HepG2 (cell line): ENCODE measurements around the gene PLBD1. TPM values are rescaled to one million over a fixed set of nuclear protein-coding genes. Genes with fewer than 3 reads are reported as not detected.

Experiments used
- ATAC-seq: fragments of 200-7000 bp; cut with Tn5 transposase; 3 replicates; pipeline ENCODE4 v1.9.1; 2020; ENCODE audit warnings: mild to moderate bottlenecking, moderate library complexity
- BruUV-seq: library from RNA; stranded (reverse); fragments of 400-500 nt; replicated peaks from 2 replicates; lab custom pipeline; 2021; lab: Mats Ljungman, UMichigan
- CTCF ChIA-PET: fragments of 300-600 bp; formaldehyde crosslinking; extraction: SDS; loops from one replicate; lab custom pipeline; 2021; ENCODE audit warnings: low total read pairs, inconsistent platforms, low intra/inter-chr PET ratio; lab: Yijun Ruan, JAX
- POLR2A ChIA-PET: fragments of 350-600 bp; sonication (Branson Sonifier 250); formaldehyde crosslinking; loops from one replicate; lab custom pipeline; 2020; ENCODE audit warnings: antibody characterized with exemption, inconsistent platforms; lab: Yijun Ruan, JAX
- DNase-seq: peaks from one replicate; pipeline ENCODE4 v3.0.0-alpha.2; 2015; ENCODE audit warnings: low spot score
- FAIRE-seq: peaks from 3 replicates; lab custom pipeline; 2011; peaks lifted over from hg19 to GRCh38; lab: Jason Lieb, UNC
- H2AFZ ChIP-seq: one replicate; pipeline ENCODE4 v1.6.1; 2011; ENCODE audit warnings: low read length, inconsistent platforms
- H3K27ac ChIP-seq: fragments of 300-600 bp; 3 replicates; pipeline ENCODE4 v1.8.0; 2011; ENCODE audit warnings: mixed run types, mild to moderate bottlenecking, mixed read lengths, low read length, inconsistent platforms; ENCODE audit not compliant: insufficient read depth; ENCODE audit errors: extremely low read length
- H3K27me3 ChIP-seq, 2 experiments: fragments of 200-600 bp in 1 of 2; 2 replicates in 1 of 2; 3 replicates in 1 of 2; pipeline versions ENCODE4 v1.6.0 to v1.8.0; 2011; ENCODE audit warnings: low read length in 2 of 2, mild to moderate bottlenecking in 2 of 2, moderate library complexity in 2 of 2, inconsistent platforms in 1 of 2; ENCODE audit not compliant: insufficient read depth in 2 of 2, control insufficient read depth in 1 of 2
- H3K36me3 ChIP-seq, 2 experiments: fragments of 200-600 bp in 1 of 2; replicated peaks in 1 of 2; 2 replicates in 1 of 2; 3 replicates in 1 of 2; pipeline versions ENCODE4 v1.5.1 to v1.8.0; 2011; ENCODE audit warnings: low read length in 2 of 2, inconsistent platforms in 1 of 2; ENCODE audit not compliant: insufficient read depth in 2 of 2, control insufficient read depth in 1 of 2
- H3K4me1 ChIP-seq: 2 replicates; pipeline ENCODE4 v1.5.1; 2012; ENCODE audit warnings: low read length, inconsistent platforms; ENCODE audit not compliant: insufficient read depth
- H3K4me2 ChIP-seq: 2 replicates; pipeline ENCODE4 v1.6.0; 2011; ENCODE audit warnings: low read depth, low read length, inconsistent platforms
- H3K4me3 ChIP-seq, 3 experiments: fragments of 200-600 bp in 1 of 3; sonication (generic), shearing (Covaris generic) in 1 of 3; replicated peaks in 1 of 3; 2 replicates each; pipeline ENCODE4 v1.5.1; 2011 to 2016; ENCODE audit warnings: low read length in 3 of 3, inconsistent platforms in 2 of 3, low read depth in 2 of 3, mild to moderate bottlenecking in 2 of 3, control low read depth in 1 of 3, mixed read lengths in 1 of 3; ENCODE audit not compliant: insufficient read depth in 1 of 3
- H3K79me2 ChIP-seq: one replicate; pipeline ENCODE4 v1.6.1; 2011; ENCODE audit warnings: low read length, inconsistent platforms; ENCODE audit not compliant: insufficient read depth
- H3K9ac ChIP-seq: 2 replicates; pipeline ENCODE4 v1.6.0; 2011; ENCODE audit warnings: mild to moderate bottlenecking, low read depth, low read length, inconsistent platforms; ENCODE audit not compliant: insufficient read depth
- H3K9me3 ChIP-seq: 2 replicates; pipeline ENCODE4 v1.5.1; 2012; ENCODE audit warnings: mild to moderate bottlenecking, low read length
- H4K20me1 ChIP-seq: 2 replicates; pipeline ENCODE4 v1.6.0; 2011; ENCODE audit warnings: inconsistent platforms, mild to moderate bottlenecking, low read length, moderate library complexity; ENCODE audit not compliant: insufficient read depth
- HIVEP1 ChIP-seq: sonication (generic); formaldehyde crosslinking; IDR thresholded peaks from 2 replicates; pipeline ENCODE4 v1.4.0; 2020; ENCODE audit warnings: mild to moderate bottlenecking, missing genetic modification reagents
- KDM1A ChIP-seq: IDR thresholded peaks from 2 replicates; pipeline ENCODE4 v1.6.1; 2016; ENCODE audit warnings: missing compliant biosample characterization
- MXI1 ChIP-seq: IDR thresholded peaks from 3 replicates; pipeline ENCODE4 v1.6.1; 2012; ENCODE audit warnings: low read depth, low read length, inconsistent platforms, borderline replicate concordance
- PRPF4 ChIP-seq: fragments of 200-400 bp; formaldehyde crosslinking; IDR thresholded peaks from 2 replicates; pipeline ENCODE4 v1.6.1; 2016; ENCODE audit warnings: low read length, low read depth; ENCODE audit not compliant: poor library complexity, severe bottlenecking
- ZNF569 ChIP-seq: sonication (generic); formaldehyde crosslinking; IDR thresholded peaks from 2 replicates; pipeline ENCODE4 v1.5.0; 2020; ENCODE audit warnings: mild to moderate bottlenecking, missing genetic modification reagents, moderate library complexity, borderline replicate concordance
- WGBS: methylation state at CpG from one replicate; pipeline ENCODE4 v1.1.6; 2017; ENCODE audit warnings: low lambda C conversion rate; 5-methylcytosine and 5-hydroxymethylcytosine counted together
- in situ Hi-C: cut with HindIII; loops from 2 replicates; pipeline ENCODE4 v1.10.0; 2017; ENCODE audit warnings: low pct_unique_long_range_greater_than_20kb; ENCODE audit not compliant: extremely low pct_ligation_motif_present
- intact Hi-C: fragments of 100-400 bp; cut with micrococcal nuclease; formaldehyde crosslinking; loops from one replicate; pipeline ENCODE4 v1.10.0; 2022; ENCODE audit not compliant: unreplicated experiment
- polyA plus RNA-seq, 8 experiments: library from polyadenylated mRNA; depleted of rRNA in 3 of 8; stranded (reverse) in 7 of 8; unstranded in 1 of 8; fragments of >200 nt; fragmentation: Illumina TruSeq in 4 of 8; extraction: Trizol in 4 of 8; gene quantifications; 2 replicates each; pipeline versions ENCODE4 v1.2.1 to v1.2.3, GENCODE V29; 2011 to 2016; ENCODE audit warnings: low read depth in 4 of 8, missing spikeins in 1 of 8, mixed read lengths in 1 of 8; ENCODE audit not compliant: insufficient read depth in 1 of 8
- total RNA-seq, 5 experiments: library from RNA; depleted of rRNA; stranded (reverse); fragments of >200 nt; fragmentation: Illumina TruSeq; extraction: Trizol; gene quantifications; 2 replicates each; pipeline ENCODE4 v1.2.3, GENCODE V29; 2016; ENCODE audit warnings: low read depth in 1 of 5
- TF ChIP-seq, protein P1 (sequence below): sonication (generic); formaldehyde crosslinking; IDR thresholded peaks from 2 replicates; pipeline ENCODE4 v1.4.0; 2020; ENCODE audit warnings: mild to moderate bottlenecking, missing genetic modification reagents
- TF ChIP-seq, protein P2 (sequence below): sonication (generic); formaldehyde crosslinking; IDR thresholded peaks from 2 replicates; pipeline ENCODE4 v1.4.0; 2020; ENCODE audit warnings: missing genetic modification reagents

PLBD1 gene
- total and polyA plus RNA-seq, 2 of the 13 experiments (the other 11 are each of a cell fraction or from before 2014, with no cell fraction given), result not detected

DNA sequence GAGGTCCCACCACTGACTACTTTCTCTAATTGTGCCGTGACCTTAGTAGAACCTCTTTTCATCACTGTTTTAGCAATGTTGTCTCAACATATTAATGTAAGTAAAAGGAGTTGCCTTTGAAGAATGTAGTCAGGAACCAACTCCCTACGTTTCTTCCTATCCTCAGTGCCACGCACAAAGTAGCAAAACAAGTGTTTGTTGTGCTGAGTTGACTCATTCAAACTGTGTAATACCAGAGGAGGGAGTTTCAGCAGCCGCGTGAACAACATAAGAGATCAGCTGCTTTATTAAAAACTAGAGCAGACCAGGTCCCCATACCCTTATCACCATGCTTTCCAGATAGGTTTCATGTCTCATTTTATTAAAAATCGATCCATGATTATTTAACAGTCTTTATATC lies 19.1 kb downstream of the PLBD1 start (continued):
- TF ChIP-seq, protein P1, sequence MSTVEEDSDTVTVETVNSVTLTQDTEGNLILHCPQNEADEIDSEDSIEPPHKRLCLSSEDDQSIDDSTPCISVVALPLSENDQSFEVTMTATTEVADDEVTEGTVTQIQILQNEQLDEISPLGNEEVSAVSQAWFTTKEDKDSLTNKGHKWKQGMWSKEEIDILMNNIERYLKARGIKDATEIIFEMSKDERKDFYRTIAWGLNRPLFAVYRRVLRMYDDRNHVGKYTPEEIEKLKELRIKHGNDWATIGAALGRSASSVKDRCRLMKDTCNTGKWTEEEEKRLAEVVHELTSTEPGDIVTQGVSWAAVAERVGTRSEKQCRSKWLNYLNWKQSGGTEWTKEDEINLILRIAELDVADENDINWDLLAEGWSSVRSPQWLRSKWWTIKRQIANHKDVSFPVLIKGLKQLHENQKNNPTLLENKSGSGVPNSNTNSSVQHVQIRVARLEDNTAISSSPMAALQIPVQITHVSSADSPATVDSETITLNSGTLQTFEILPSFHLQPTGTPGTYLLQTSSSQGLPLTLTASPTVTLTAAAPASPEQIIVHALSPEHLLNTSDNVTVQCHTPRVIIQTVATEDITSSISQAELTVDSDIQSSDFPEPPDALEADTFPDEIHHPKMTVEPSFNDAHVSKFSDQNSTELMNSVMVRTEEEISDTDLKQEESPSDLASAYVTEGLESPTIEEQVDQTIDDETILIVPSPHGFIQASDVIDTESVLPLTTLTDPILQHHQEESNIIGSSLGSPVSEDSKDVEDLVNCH (CRISPR knock-in tag), result no peak
- TF ChIP-seq KDM1A (CRISPR knock-in tag) (no peak), PRPF4 (no peak)
- TF ChIP-seq, all 625 proteins: peak for 0

DNA sequence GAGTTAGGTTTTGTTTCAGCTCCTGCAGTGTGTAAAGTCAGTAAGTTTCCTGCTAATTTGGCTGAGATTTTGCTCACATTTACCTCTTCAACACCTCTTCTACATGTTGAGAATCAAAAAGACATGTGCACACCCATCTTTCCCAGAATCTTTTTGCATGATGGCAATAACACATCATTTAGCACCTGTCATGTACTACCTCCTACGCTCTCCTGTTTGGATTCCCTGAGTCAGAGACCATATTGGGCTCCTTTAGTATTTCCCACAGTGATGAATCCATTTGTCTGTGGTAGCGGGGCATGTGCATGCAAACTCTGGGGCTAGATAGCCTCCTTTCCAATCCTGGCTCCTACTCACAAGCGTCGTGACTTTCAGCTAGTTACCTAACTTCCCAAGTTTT lies 20.1 kb downstream of the PLBD1 start:
- ATAC-seq (no peak), FAIRE-seq (no peak), DNase-seq (no peak)
- in situ Hi-C loops, result no loop called here
- Histone ChIP-seq H2AFZ (no peak overlapping the region), H3K9me3 (no peaks in the 10 kb centered on the region), H3K27me3 (peaks cover 0 to 2% of the 10 kb centered on the region in 2 experiments; a peak in 2 of 5 replicates), H4K20me1 (no peaks in the 10 kb centered on the region), H3K9ac (no peak overlapping the region), H3K4me1 (no peaks in the 10 kb centered on the region), H3K36me3 (no peaks in the 10 kb centered on the region)
- no TSS peak for BruUV-seq
- no peak for TF ChIP-seq ZNF569
- TF ChIP-seq HIVEP1 (CRISPR knock-in tag), result no peak
- TF ChIP-seq, protein P2, sequence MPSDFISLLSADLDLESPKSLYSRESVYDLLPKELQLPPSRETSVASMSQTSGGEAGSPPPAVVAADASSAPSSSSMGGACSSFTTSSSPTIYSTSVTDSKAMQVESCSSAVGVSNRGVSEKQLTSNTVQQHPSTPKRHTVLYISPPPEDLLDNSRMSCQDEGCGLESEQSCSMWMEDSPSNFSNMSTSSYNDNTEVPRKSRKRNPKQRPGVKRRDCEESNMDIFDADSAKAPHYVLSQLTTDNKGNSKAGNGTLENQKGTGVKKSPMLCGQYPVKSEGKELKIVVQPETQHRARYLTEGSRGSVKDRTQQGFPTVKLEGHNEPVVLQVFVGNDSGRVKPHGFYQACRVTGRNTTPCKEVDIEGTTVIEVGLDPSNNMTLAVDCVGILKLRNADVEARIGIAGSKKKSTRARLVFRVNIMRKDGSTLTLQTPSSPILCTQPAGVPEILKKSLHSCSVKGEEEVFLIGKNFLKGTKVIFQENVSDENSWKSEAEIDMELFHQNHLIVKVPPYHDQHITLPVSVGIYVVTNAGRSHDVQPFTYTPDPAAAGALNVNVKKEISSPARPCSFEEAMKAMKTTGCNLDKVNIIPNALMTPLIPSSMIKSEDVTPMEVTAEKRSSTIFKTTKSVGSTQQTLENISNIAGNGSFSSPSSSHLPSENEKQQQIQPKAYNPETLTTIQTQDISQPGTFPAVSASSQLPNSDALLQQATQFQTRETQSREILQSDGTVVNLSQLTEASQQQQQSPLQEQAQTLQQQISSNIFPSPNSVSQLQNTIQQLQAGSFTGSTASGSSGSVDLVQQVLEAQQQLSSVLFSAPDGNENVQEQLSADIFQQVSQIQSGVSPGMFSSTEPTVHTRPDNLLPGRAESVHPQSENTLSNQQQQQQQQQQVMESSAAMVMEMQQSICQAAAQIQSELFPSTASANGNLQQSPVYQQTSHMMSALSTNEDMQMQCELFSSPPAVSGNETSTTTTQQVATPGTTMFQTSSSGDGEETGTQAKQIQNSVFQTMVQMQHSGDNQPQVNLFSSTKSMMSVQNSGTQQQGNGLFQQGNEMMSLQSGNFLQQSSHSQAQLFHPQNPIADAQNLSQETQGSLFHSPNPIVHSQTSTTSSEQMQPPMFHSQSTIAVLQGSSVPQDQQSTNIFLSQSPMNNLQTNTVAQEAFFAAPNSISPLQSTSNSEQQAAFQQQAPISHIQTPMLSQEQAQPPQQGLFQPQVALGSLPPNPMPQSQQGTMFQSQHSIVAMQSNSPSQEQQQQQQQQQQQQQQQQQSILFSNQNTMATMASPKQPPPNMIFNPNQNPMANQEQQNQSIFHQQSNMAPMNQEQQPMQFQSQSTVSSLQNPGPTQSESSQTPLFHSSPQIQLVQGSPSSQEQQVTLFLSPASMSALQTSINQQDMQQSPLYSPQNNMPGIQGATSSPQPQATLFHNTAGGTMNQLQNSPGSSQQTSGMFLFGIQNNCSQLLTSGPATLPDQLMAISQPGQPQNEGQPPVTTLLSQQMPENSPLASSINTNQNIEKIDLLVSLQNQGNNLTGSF, result no peak
- TF ChIP-seq MXI1, result no peak
- TF ChIP-seq, all 625 proteins: peak for 0
- CTCF ChIA-PET, result no interaction called here
- Histone ChIP-seq H3K4me3 (no peak overlapping the region), H3K27ac (no peak overlapping the region), H3K4me2 (no peak overlapping the region), H3K79me2 (no peaks in the 10 kb centered on the region)
- WGBS, result 33% methylated on average over 4 of the region's 4 CpGs
- POLR2A ChIA-PET, result no interaction called here
- intact Hi-C loops, result no loop called here
